ENCODE measurements around the gene CIRBP.

Gene CIRBP

DNA sequence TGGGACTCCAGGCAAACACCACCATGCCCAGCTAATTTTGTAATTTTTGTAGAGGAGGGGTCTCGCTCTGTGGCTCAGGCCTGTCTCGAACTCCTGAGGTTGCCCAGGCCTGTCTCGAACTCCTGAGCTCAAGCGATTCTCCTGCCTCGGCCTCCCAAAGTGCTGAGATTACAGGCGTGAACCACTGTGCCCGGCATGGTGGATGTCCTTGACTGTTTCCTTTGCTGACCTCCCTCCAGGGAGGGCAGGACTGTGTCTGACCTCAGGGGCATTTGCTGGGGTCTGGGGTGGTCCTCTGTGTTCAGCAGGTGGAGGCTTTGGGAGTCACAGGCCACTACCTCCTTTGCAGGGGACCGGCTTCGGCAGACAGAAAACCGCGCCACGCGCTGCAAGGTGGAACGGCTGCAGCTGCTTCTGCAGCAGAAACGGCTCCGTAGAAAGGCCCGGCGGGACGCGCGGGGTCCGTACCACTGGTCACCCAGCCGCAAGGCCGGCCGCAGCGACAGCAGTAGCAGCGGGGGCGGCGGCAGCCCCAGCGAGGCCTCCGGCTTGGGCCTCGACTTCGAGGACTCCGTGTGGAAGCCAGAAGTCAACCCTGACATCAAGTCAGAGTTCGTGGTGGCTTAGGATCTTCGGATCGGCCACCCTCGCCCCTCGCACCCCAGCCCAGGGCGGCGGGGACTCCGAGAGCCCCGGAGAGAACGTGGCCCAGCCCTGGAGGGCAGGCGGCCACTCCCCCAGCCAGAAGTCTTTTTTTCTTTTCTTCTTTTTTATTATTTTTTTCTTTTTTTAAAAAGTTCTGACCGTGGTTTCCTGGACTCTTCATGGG lies 12.3 kb upstream of the CIRBP start:
- no peak for DNase-seq

DNA sequence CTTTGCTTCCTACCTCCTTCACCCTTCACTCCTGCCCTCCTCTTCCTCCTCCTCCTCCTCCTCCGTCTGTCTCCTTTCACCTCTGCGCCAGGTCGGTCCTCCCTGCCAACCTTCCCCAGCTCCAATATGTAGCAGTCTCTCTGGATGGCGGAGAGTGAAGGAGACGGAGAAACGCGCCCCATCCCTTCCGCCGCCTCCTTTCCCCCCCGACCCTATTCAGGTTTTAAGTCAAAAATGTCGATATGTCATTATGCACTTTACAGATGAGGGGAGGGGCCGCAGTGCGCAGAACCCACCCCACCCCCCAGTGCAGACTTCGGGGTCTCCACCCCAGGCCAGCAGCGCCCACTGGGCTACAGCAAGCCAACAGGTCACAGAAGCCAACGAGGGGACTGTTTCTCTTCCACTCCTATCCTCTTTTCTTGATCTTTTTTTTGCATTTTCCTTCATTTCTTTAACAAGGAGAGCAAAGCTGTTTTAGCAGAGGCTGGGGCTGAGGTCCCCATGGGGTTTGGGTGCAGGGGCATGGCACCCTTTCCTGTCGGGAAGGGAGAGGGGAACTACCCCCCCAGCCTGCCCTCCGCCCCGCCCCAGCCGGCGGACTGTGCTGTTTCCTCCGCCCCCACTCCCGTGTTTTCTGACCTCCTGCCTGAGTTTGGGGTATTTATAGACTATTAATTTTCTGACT lies 11.5 kb upstream of the CIRBP start:
- no peak for DNase-seq

DNA sequence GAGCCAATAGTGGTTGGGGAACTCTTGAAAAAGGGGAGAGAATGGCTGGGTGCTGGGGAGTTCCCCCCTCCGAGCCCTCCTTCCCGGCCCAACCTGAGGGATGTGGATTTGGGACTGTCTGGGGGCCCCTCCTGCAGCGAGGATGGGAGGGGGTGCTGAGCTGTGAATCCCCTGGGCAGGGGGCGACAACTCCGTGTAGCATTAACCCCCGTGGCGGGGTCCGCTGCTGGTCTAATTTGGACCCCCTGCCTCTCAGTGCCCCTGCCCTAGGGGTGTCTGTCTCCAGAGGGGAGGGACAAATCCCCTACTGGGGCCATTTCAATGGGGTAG lies 11.0 kb upstream of the CIRBP start:
- DNase-seq: no peak

DNA sequence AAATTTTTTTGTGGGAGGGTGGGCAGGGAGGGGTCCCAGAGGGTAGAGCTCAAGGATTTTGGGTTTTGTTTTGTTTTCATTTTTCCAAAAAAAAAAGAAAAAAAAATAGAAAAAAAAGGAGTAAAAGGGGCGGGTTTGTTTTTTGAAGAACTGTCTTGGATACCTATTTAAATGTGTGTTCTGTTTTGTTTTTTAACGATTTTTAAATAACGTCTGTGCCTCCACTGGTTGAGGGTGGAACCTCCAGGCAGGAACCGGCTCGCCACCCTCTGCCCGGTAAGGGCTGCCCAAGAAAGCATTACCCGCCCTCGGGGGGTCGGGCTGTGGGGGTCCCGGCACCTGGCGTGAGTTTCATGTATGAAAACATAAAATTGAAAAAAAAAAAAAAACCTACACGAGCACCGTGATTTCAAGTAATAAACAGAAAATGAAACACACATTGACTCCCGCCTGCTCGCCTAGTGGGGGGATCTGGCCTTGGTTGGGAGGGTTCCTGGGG lies 10.4 kb upstream of the CIRBP start:
- no peak for DNase-seq

DNA sequence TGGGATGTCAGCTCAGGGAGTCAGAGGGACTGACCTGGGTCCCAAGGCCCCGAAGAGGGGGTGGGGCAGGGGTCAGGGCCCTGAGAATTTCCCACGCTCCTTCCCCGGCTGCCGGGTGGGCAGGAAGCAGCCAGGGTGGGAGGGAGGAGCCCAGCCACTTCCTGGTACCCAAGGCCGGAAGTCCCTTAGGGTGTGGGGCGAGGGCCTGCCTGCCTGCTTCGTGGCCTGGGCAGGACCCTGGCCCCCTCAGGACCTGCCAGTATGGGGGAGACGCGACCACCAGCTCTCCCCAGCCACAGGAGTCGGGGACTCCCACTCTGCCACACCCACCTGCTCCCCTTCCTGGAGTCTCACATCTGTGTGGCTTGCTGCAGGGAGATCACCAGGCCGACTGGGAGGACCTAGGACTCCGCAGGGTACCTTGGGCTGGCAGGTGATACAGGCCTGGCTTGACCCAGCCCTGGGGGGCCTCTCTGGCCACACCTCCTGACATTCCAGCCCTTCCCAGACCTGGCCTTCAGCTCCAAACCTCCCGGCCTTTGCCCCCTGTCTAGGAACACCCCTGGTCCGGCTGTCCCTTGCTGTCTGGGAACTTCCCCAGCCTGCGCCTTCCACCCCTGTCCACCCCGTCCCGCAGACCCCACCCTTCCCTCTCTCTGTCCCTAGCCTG lies 9.8 kb upstream of the CIRBP start:
- peak; percentile 77 for DNase-seq

DNA sequence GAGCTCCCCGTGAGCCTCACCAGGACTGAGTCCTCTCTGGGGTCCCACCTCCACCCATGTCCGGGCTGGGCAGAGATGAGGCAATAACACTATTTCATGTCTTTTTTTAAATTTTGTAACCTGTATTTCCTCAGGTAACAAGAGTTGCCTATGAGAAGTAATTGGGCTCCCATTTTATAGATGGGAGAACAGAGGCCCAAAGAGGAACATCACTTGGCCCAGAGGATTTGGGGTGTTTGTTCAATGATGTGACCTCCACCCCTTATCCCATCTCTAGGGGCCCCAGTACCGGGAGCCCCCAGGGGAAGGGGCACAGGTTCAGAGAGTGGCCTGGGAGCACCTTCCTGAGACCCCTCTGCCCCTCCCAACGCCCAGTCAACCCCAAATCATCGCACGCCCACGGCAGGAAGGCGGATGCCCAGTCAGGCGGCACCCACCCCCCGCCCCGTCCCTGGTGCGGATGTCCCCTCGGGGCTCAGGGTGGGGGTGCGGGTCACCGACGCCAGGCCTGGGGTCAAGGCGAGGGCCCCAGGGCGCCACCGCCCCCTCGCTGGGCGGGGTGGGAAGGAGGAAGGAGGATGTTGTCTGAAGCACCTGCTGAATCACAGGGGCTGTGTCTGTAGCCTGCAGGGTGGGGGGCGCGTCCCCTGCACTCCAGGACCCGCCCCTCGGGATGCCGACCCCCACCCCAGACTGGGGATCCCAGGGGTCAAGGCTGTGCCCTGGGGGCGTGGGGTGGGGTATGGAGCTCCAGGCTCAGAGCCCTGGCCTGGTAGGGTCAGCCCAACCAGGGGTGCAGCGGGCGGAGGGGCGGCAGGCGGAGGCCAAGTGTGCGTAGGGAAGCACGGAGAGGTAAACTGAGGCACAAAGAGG lies 9.0 kb upstream of the CIRBP start:
- DNase-seq: no peak

DNA sequence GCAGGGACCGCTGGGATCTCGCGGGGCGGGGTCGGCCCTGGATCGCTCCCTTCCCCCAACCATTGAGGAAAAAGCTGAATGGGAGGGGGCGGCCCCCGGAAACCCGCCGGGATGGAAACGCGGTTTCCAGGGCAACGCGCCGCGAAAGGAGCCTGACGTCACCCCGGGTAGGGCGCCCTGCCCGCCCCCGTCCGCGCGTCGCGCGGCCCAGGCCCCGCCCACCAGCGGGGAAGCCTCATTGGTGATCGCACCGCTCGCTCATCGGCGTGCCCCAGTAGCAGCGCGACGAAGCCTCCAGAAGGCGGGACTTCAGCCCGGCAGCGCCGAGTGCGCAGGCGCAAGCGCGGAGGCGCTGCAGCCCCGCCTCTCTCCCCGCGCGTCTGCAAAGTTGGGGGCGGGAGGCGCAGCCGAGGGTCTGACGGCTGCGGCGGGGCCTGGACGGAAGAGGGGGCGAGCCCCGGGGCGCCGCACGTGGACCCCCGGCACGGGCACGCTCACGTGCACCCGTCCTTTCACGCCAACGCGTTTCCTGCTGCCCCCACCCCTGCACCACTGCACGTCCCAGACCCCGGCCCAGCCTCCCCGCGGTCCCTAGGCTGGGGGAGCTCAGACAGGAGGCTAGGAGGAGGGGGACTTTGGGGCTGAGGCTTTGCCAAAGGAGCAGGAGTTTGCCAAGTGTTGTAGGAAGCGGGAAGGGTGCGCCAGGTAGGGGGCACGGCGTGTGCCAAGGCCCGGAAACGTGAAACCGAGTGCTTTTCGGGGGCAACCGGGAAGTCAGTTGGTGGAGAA lies 8.2 kb upstream of the CIRBP start:
- DNase-seq: peak; percentile 98

DNA sequence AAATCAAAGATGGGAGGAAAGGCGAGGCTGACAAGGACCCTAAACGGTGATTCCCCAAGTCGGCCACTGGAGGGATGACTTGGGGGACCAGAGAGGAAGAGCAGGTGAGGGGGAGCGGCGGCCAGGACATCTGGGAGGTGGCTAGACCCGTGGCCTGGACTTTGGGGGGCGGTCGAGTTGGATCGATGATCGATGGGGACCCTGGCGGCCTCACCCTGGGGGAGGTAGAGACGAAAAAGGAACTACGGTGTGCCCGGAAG lies 7.7 kb upstream of the CIRBP start:
- DNase-seq: no peak

DNA sequence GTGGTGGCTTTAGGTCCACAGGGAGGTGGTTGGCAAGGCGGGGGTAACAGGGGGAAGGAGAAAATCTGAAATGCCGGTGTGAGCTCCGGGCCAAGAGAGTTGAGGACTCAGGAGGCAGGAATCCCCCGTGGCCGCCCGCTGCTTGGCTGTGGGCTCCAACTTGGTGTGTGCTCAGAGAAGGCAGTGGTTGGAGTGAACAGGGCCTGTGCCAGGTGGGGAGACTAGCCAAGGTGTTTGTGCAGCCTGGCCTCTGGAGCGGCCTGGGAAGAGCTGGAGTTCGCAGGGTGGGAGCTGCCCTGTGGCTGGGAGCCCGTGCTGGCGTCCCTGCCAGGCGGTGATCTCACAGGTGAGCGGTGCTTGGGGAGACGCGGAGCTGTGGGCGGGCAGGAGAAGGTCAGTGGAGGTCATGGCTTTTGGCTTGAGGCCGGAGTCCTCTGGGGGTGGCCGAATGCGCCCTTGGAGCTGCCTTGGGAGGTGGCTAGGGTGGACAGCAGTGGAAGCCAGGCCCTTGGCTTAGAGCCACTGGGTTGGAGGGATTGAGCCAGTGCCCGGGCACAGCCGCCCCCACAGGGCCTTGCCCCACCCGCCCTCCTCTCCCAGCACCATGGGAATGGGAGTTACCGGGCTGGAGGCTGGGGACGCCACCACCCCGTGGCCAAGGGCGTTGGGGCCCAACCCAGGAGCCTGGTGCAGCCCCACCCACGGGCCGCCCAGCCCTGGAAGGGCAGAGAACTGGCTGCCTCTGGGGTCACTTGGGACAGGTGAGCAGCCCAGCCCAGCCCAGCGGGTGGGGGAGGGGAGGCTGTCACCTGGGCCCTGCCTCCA lies 7.1 kb upstream of the CIRBP start:
- no peak for DNase-seq

DNA sequence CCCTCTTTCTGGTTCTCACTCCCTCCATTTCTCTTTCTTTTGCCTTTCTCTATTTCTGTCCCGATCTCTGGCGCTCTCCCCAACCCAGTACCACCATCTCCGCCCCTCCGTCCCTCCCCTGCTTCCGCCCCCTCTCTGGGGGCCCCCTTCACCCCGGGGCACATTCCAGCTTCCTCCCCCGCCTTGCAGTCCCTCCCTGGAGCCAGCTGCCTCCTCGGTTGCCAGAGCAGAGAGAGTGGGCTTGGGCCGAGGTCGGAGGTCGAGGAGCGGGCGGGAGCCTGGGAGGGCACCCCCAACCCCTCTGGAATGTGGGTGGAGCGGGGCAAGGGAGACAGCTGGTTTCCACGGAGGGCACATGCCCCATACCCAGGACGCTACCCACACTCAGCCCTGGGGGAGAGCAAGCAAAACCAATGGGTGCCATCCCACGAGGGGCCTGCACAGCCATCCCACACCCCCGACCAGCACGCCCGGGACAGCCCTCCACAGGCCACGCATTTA lies 6.5 kb upstream of the CIRBP start:
- no peak for DNase-seq

DNA sequence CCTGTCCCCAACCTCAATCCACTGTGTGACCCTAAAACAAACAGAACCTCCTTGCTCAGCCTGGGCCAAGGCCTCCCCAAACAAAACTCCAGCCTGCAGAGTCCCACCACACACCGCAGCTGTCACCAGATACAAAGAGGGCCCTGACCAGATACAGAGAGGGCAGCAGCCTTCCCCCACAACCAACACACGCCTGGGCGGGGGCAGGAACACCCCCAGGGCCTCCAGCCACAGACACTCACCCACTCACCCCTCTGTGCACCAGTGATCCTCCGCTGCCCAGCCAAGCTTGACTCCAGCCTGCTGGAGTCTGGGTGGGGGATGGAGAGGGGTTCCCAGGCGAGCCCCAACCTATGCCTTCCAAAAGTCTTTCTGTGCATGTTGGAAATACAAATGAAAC lies 5.9 kb upstream of the CIRBP start:
- no peak for DNase-seq

DNA sequence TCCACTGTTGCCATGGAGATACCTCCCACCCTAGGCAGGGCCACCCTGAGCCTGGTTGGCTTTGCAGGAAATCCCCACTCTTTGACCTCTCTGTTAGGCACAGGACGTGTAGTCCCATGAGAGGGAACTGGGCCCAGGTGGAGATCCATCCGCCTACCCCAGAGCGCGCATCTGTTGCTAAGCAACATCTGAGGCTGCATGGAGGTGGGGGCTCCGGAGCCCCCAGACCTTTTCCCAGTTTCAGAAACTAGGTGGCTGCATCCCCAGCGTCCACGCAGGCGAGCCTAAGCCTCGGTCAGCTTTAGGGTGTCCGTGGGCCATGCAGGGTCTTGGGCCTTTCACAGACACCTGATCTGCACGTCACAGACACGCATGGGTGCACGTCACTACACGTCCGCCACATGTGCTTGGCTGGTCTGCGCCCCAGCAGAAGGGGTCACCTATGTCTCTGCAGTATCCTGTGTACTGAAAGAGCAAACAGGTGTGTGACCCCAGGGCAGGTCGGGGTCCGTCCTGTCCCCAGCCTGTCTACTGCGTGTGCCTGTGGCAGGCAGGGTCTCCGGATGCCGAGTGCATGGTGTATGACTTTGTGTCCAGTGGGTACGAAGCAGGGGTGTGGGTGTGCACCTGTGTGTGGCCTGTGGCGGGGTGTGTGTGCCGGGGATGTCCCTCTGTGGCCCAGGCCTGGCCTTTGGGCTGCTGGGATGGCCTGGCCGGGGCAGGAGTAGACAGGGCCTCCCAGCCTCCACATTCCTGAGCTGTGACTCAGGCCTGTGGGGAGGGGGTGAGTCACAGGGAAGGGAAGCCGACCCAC lies 4.1 kb upstream of the CIRBP start:
- DNase-seq: peak; percentile 97

DNA sequence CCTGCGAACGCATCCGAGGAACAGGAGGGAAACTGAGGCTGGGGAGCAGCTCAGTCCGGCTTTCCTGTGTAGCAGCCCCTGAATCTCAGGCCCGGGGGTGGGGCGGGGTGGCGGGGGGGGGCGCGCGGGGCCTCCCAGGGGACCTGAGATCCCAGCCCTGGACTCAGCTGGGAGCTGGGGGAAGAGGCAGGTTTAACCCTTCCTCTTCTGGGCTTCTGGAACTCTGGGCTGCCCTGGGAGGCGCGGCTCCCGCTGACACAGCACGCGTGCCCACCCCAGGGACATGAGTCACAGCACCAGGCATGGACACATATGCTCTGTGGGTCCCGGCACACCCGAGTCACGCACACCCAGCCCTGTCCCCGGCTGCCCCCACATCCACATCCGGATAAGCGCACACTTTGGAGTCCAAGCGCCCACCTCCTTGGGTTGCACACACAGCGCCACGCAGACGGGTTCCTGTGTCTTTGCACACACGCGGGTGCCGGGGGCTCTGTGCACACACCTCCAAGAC lies 3.5 kb upstream of the CIRBP start:
- no peak for DNase-seq

DNA sequence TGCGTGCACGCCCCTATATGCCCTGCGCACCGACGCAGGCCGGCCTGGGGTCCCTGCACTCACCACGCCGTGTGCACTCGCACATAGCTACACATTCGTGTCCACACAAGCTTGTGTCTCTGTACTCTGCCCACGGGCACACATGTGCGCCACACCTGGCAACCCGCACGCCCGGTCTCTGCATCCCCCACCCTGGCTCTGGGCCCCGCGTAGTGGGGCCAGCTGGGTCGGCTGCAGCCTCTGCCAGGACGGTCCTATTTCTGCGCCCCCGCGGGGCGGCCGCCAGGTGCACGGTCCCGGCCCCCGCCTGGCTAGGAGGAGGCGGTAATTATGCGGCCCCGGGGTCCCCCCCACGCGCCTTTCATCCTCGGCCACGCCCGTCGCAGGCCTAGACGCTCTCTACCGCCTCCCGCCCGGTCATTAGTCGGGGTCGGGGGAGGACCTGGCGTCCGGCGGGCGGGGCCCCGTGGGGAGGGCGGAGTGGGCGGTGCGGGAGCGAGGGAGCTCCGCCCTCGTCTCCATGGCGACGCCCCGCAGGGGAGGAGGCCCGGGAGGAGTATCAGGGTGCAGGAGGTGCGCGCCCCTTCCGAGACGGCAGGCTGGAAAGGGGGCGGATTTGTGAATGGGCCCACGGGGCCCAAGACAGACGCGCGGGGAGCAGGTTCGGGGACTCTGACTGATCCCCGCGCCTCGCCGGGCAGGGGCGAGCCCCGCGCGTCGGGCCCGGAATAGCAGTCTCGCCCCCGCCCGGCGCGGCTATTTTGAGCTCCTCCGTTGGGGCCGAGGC lies 2.8 kb upstream of the CIRBP start:
- DNase-seq: peak; percentile 97

DNA sequence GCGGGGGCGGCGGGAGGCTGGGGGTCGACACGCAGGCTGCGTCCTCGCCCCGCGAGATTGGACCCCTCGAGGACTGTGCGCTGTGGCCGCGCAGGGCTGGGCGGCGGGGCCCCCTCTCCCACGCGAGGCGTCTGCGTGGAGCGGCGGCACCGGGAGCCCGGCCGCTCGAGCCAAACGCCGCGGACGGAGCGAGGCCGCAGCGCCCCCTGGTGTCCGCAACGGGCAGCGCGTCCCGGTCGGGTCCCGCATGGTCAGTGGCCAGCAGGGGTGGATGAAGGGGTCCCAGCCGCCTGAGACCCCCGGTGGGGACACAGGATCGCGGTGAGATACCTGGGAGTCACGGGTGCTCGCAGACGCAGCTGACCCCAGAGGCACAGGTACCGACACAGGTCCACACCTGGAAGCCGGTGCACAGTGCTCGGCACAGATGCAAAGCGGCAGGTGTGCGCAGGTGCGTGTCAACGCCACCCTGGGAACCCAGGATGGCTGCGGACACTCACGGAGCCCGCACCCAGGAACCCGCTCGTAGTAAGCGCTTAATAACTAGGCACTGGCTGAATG lies 2.1 kb upstream of the CIRBP start:
- peak; percentile 80 for DNase-seq

DNA sequence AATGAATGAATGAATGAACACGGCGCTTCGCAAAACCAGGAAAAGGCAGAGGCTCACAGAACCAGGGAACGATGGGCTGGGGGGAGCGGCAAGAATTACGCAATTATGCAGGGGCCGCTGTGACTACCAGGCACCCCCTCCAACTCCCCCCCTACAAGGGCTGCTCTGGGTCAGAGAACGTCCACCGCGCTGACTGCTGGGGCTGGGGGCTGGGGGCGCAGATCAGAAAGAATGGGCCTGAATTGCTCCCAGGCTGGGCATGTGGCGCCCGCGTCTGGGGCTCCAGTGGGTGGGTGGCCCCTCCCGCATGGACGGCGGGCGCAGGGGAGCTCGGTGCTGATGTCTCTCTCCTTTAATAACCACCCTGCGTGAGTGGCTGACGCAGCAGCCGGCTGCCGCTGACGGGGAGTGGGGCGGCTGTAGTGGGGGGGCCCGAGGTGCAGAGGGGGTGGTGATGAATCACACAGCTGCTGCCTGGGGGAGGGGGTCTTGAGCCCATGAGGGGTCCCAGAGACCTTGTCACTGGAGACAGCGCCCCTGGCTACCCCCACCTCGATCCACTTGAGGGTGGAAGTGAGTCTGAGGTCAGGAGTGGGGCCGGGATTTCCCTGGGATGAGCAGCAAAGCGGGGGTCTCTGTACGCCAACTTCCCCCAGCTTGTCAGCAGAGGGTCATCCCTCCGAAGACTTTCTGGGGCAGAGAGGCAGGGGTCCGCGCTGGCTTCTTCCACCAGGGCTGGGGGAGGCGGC lies 1.5 kb upstream of the CIRBP start:
- DNase-seq: no peak

DNA sequence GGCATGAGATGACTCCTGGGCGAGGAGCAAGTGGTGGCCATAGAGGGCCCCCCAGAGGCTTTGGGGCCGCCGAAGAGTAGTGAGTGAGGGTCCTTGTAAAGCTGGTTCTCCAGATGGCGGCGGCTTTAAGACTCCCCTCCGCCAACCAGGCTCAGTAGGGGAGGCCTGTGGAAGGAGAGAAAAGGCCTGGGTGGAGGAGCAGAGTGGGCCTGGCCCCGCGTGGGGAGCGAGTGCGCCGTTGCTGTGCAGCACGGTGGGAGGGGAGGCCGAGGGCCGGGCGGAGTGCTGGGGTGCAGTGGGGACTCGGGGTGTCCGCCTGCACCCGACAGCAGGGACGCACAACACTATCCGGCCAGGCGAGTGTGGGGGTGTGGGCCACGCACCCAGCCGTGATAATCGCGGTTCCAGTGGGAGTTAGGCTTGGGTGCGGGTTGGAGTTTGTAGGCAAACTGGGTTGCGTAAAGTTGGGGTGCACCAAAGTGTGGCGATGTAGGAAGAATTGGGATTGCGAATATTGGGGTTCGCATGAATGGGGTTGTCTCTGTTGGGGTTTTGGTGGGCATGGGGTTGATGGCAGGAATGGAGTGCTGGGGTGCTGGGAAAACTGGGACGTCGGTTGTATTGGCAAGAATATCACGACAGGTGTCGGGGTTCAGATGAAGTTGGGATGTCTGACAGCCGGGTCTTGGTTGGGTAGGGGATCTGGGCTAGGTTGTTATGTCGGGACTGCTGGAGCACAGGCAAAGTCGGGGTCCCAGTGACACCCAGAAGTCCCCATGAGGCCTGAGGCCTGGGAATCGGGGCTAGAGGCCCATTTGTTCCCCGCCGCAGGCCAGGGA lies 687 bp upstream of the CIRBP start:
- no peak for DNase-seq

Data from 8988T (cell line).